Liver (tissue), 9 donors: ENCODE results near the gene PTPRN2. TPM values are rescaled to one million over a fixed set of nuclear protein-coding genes. Genes with fewer than 3 reads are reported as not detected.

Source experiments
- DNase-seq: peaks from one replicate; pipeline ENCODE4 v3.0.0-alpha.2; 2017; ENCODE audit warnings: low spot score
- H3K27ac ChIP-seq, 2 donors: one replicate each; pipeline ENCODE4 v1.7.0; 2013; ENCODE audit warnings: inconsistent platforms in 2 of 2, low read length in 2 of 2, control low read depth in 1 of 2, low read depth in 1 of 2, mild to moderate bottlenecking in 1 of 2
- H3K27me3 ChIP-seq, 4 donors: one replicate each; pipeline versions ENCODE4 v1.6.1 to v1.7.0; 2013; ENCODE audit warnings: low read length in 3 of 4, inconsistent platforms in 1 of 4, mild to moderate bottlenecking in 1 of 4, moderate library complexity in 1 of 4; ENCODE audit not compliant: control insufficient read depth in 4 of 4, insufficient read depth in 4 of 4
- H3K36me3 ChIP-seq, 4 donors: one replicate each; pipeline versions ENCODE4 v1.6.1 to v1.7.0; 2013; ENCODE audit warnings: low read length in 3 of 4, mild to moderate bottlenecking in 3 of 4, low read depth in 1 of 4, moderate library complexity in 1 of 4; ENCODE audit not compliant: control insufficient read depth in 4 of 4, insufficient read depth in 3 of 4
- H3K4me1 ChIP-seq, 4 donors: one replicate each; pipeline versions ENCODE4 v1.6.1 to v1.7.0; 2013; ENCODE audit warnings: low read length in 3 of 4, mild to moderate bottlenecking in 3 of 4, moderate library complexity in 1 of 4; ENCODE audit not compliant: control insufficient read depth in 4 of 4, insufficient read depth in 4 of 4
- H3K4me3 ChIP-seq, 3 donors: one replicate each; pipeline versions ENCODE4 v1.6.1 to v1.7.0; 2013; ENCODE audit warnings: low read length in 3 of 3, control low read depth in 1 of 3, low read depth in 1 of 3, mild to moderate bottlenecking in 1 of 3
- H3K9ac ChIP-seq, 2 donors: one replicate each; pipeline ENCODE4 v1.7.0; 2013; ENCODE audit warnings: low read length in 2 of 2, mild to moderate bottlenecking in 2 of 2, moderate library complexity in 2 of 2, control low read depth in 1 of 2, low read depth in 1 of 2
- H3K9me3 ChIP-seq, 4 donors: one replicate each; pipeline versions ENCODE4 v1.6.1 to v1.7.0; 2013; ENCODE audit warnings: low read length in 3 of 4; ENCODE audit not compliant: control insufficient read depth in 4 of 4
- ATF3 ChIP-seq: IDR thresholded peaks from 2 replicates; pipeline ENCODE4 v1.6.1; 2016; ENCODE audit warnings: antibody characterized with exemption
- CTCF ChIP-seq: fragments of 150-350 bp; IDR thresholded peaks from 2 replicates; pipeline ENCODE4 v1.5.1; 2017; ENCODE audit warnings: improper control_type of control experiment, low read depth, low read length; ENCODE audit not compliant: missing input control
- EGR1 ChIP-seq, 2 donors: IDR thresholded peaks; 2 replicates each; pipeline ENCODE4 v1.6.1; 2016 to 2018; ENCODE audit warnings: antibody characterized with exemption in 2 of 2, low read depth in 2 of 2
- FOXA1 ChIP-seq: IDR thresholded peaks from 2 replicates; pipeline ENCODE4 v1.6.1; 2016; ENCODE audit warnings: antibody characterized with exemption
- FOXA2 ChIP-seq: IDR thresholded peaks from 2 replicates; pipeline ENCODE4 v1.6.1; 2016; ENCODE audit warnings: antibody characterized with exemption
- GABPA ChIP-seq, 2 donors: IDR thresholded peaks in 1 of 2; conservative IDR thresholded peaks in 1 of 2; 2 replicates each; pipeline ENCODE4 v1.6.1; 2016; ENCODE audit warnings: antibody characterized with exemption in 2 of 2, mild to moderate bottlenecking in 1 of 2, moderate library complexity in 1 of 2
- HNF4A ChIP-seq, 2 donors: conservative IDR thresholded peaks; 2 replicates each; pipeline ENCODE4 v1.6.1; 2016; ENCODE audit warnings: antibody characterized with exemption in 2 of 2, mild to moderate bottlenecking in 2 of 2
- HNF4G ChIP-seq: IDR thresholded peaks from 2 replicates; pipeline ENCODE4 v1.6.1; 2016; ENCODE audit warnings: antibody characterized with exemption
- JUND ChIP-seq, 2 donors: IDR thresholded peaks; 2 replicates each; pipeline ENCODE4 v1.6.1; 2016; ENCODE audit warnings: antibody characterized with exemption in 2 of 2
- MAX ChIP-seq: IDR thresholded peaks from 2 replicates; pipeline ENCODE4 v1.6.1; 2016; ENCODE audit warnings: antibody characterized with exemption
- NR2F2 ChIP-seq: IDR thresholded peaks from 2 replicates; pipeline ENCODE4 v1.6.1; 2016; ENCODE audit warnings: antibody characterized with exemption
- RAD21 ChIP-seq, 2 donors: IDR thresholded peaks; 2 replicates each; pipeline ENCODE4 v1.6.1; 2016; ENCODE audit warnings: antibody characterized with exemption in 2 of 2, mild to moderate bottlenecking in 2 of 2
- REST ChIP-seq: IDR thresholded peaks from 2 replicates; pipeline ENCODE4 v1.6.1; 2016; ENCODE audit warnings: antibody characterized with exemption, mild to moderate bottlenecking
- RXRA ChIP-seq, 2 donors: IDR thresholded peaks; 2 replicates each; pipeline ENCODE4 v1.6.1; 2017 to 2018; ENCODE audit warnings: antibody characterized with exemption in 2 of 2, mild to moderate bottlenecking in 1 of 2
- SP1 ChIP-seq: IDR thresholded peaks from 2 replicates; pipeline ENCODE4 v1.6.1; 2018; ENCODE audit warnings: antibody characterized with exemption, mild to moderate bottlenecking
- TAF1 ChIP-seq: conservative IDR thresholded peaks from 2 replicates; pipeline ENCODE4 v1.6.1; 2016; ENCODE audit warnings: antibody characterized with exemption, mild to moderate bottlenecking
- YY1 ChIP-seq: IDR thresholded peaks from 2 replicates; pipeline ENCODE4 v1.6.1; 2016; ENCODE audit warnings: antibody characterized with exemption, mild to moderate bottlenecking
- ZBTB33 ChIP-seq: IDR thresholded peaks from 2 replicates; pipeline ENCODE4 v1.6.1; 2016; ENCODE audit warnings: antibody characterized with exemption
- WGBS: extraction: QIAGEN DNeasy Blood & Tissue Kit; methylation state at CpG from one replicate; pipeline ENCODE4 v1.1.7; 2013; 5-methylcytosine and 5-hydroxymethylcytosine counted together
- polyA plus RNA-seq, 2 donors: library from polyadenylated mRNA; stranded (reverse) in 1 of 2; unstranded in 1 of 2; fragments of 200-250 nt in 1 of 2; fragments of >200 nt in 1 of 2; fragmentation: Nextera tagmentation in 1 of 2; extraction: Ambion mirVana in 1 of 2; gene quantifications; one replicate each; pipeline versions ENCODE4 v1.2.1 to v1.2.3, GENCODE V29; 2013 to 2015
- total RNA-seq, 2 donors: library from RNA; depleted of rRNA; stranded (reverse); fragments of >200 nt; gene quantifications; one replicate each; pipeline ENCODE4 v1.2.3, GENCODE V29; 2014
- donor health status: healthy.
- donor health status: healthy.
- donor health status: healthy.
- donor health status: healthy.
- donor health status: healthy.

The PTPRN2 gene
- total and polyA plus RNA-seq, 4 donors, result 0.75 to 1.9 (median 1.1) TPM

GRCh38 chr7:158546214-158546613 is 41.4 kb downstream of the PTPRN2 start:
- Histone ChIP-seq H3K4me3 (no peak overlapping the region), H3K27ac (no peak overlapping the region), H3K9ac (no peak overlapping the region), H3K4me1 (peaks cover 0 to 3% (median 0%) of the 10 kb centered on the region in 4 donors), H3K36me3 (no peaks in the 10 kb centered on the region), H3K9me3 (no peaks in the 10 kb centered on the region), H3K27me3 (peaks cover 0 to 2% (median 0%) of the 10 kb centered on the region in 4 donors)
- TF ChIP-seq SP1, result no peak
- TF ChIP-seq HNF4G, result no peak
- TF ChIP-seq REST, result no peak
- TF ChIP-seq JUND (IDR thresholded peaks at IDR 0.05), result no peak
- TF ChIP-seq HNF4A (conservative IDR thresholded peaks at IDR 0.05), result no peak
- no peak for TF ChIP-seq NR2F2
- no peak for TF ChIP-seq TAF1
- no peak for TF ChIP-seq CTCF
- TF ChIP-seq FOXA2, result no peak
- TF ChIP-seq RAD21 (IDR thresholded peaks at IDR 0.05), result no peak
- no peak for TF ChIP-seq YY1
- no peak for TF ChIP-seq FOXA1
- TF ChIP-seq MAX, result no peak
- no peak for TF ChIP-seq GABPA (IDR thresholded peaks at IDR 0.05 in 1 of 2, conservative IDR thresholded peaks at IDR 0.05 in 1 of 2)
- no peak for TF ChIP-seq RXRA (IDR thresholded peaks at IDR 0.05)
- no peak for TF ChIP-seq ZBTB33
- TF ChIP-seq EGR1 (IDR thresholded peaks at IDR 0.05; ENCODE audit: low read depth in 2 of 2), result no peak
- TF ChIP-seq ATF3, result no peak
- WGBS, result 89% methylated on average over 16 of the region's 16 CpGs
- no peak for DNase-seq
